H9 (cell line): ENCODE results near the gene TRAF3. TPM values are rescaled to one million over a fixed set of nuclear protein-coding genes. Genes with fewer than 3 reads are reported as not detected.
A peak's percentile ranks its signal among the peaks of the same experiment; 100 is the strongest.

ENCODE experiments used
- DNase-seq: peaks from one replicate; pipeline ENCODE4 v3.0.0-alpha.2; 2017
- H2AFZ ChIP-seq: one replicate; pipeline ENCODE4 v1.6.1; 2013; ENCODE audit warnings: mild to moderate bottlenecking, low read length, control low read depth, moderate library complexity
- H2AK5ac ChIP-seq: 2 replicates; pipeline ENCODE4 v1.6.1; 2013; ENCODE audit warnings: low read length, control low read depth, mixed read lengths; ENCODE audit not compliant: insufficient read length
- H2BK120ac ChIP-seq: one replicate; pipeline ENCODE4 v1.6.1; 2013; ENCODE audit warnings: low read depth, mild to moderate bottlenecking, low read length, control low read depth, inconsistent platforms; ENCODE audit not compliant: poor library complexity, severe bottlenecking
- H2BK12ac ChIP-seq: 2 replicates; pipeline ENCODE4 v1.6.1; 2013; ENCODE audit warnings: low read length, control low read depth, mixed read lengths, low read depth; ENCODE audit not compliant: insufficient read length
- H2BK15ac ChIP-seq: 2 replicates; pipeline ENCODE4 v1.6.1; 2013; ENCODE audit warnings: low read depth, low read length, control low read depth
- H2BK20ac ChIP-seq: one replicate; pipeline ENCODE4 v1.6.1; 2013; ENCODE audit warnings: low read depth, mild to moderate bottlenecking, low read length, control low read depth, inconsistent platforms; ENCODE audit not compliant: poor library complexity, severe bottlenecking
- H2BK5ac ChIP-seq: 2 replicates; pipeline ENCODE4 v1.6.1; 2013; ENCODE audit warnings: low read length, control low read depth, mixed read lengths; ENCODE audit not compliant: insufficient read length
- H3K14ac ChIP-seq: 2 replicates; pipeline ENCODE4 v1.6.1; 2013; ENCODE audit warnings: low read length, control low read depth; ENCODE audit not compliant: insufficient read depth
- H3K18ac ChIP-seq: 2 replicates; pipeline ENCODE4 v1.6.1; 2013; ENCODE audit warnings: low read depth, mild to moderate bottlenecking, mixed read lengths, low read length, control low read depth; ENCODE audit not compliant: insufficient read length
- H3K23ac ChIP-seq: 2 replicates; pipeline ENCODE4 v1.6.1; 2013; ENCODE audit warnings: low read length, control low read depth, mixed read lengths, low read depth; ENCODE audit not compliant: insufficient read length
- H3K23me2 ChIP-seq: 2 replicates; pipeline ENCODE4 v1.6.1; 2013; ENCODE audit warnings: low read depth, mild to moderate bottlenecking, mixed read lengths, low read length, control low read depth; ENCODE audit not compliant: insufficient read length, poor library complexity, severe bottlenecking
- H3K27ac ChIP-seq: 2 replicates; pipeline ENCODE4 v1.5.1; 2013; ENCODE audit warnings: low read length, control low read depth, mixed read lengths, low read depth; ENCODE audit not compliant: insufficient read length
- H3K27me3 ChIP-seq: 2 replicates; pipeline ENCODE4 v1.6.1; 2013; ENCODE audit warnings: low read length, control low read depth, inconsistent platforms; ENCODE audit not compliant: insufficient read depth
- H3K4ac ChIP-seq: 2 replicates; pipeline ENCODE4 v1.6.1; 2013; ENCODE audit warnings: low read depth, mild to moderate bottlenecking, control low read depth, inconsistent platforms, low read length, moderate library complexity
- H3K4me1 ChIP-seq: 2 replicates; pipeline ENCODE4 v1.6.1; 2013; ENCODE audit warnings: low read length, control low read depth, inconsistent platforms; ENCODE audit not compliant: insufficient read depth
- H3K4me2 ChIP-seq: 2 replicates; pipeline ENCODE4 v1.6.1; 2013; ENCODE audit warnings: low read length, control low read depth, mixed read lengths; ENCODE audit not compliant: insufficient read length, insufficient read depth
- H3K56ac ChIP-seq: 2 replicates; pipeline ENCODE4 v1.6.1; 2013; ENCODE audit warnings: low read depth, mild to moderate bottlenecking, mixed read lengths, low read length, control low read depth; ENCODE audit not compliant: insufficient read length
- H3K79me1 ChIP-seq: 2 replicates; pipeline ENCODE4 v1.6.1; 2013; ENCODE audit warnings: low read depth, mild to moderate bottlenecking, moderate library complexity, low read length, control low read depth, inconsistent platforms; ENCODE audit not compliant: insufficient read depth, poor library complexity, severe bottlenecking
- H3K79me2 ChIP-seq: 2 replicates; pipeline ENCODE4 v1.6.1; 2013; ENCODE audit warnings: low read length, control low read depth, inconsistent platforms; ENCODE audit not compliant: insufficient read depth
- H3K9ac ChIP-seq: 2 replicates; pipeline ENCODE4 v1.6.1; 2013; ENCODE audit warnings: low read length, control low read depth, mixed read lengths; ENCODE audit not compliant: insufficient read length; ENCODE audit errors: extremely low read depth
- H3K9me3 ChIP-seq: one replicate; pipeline ENCODE4 v1.6.1; 2013; ENCODE audit warnings: low read depth, low read length, inconsistent platforms; ENCODE audit not compliant: control insufficient read depth
- H3T11ph ChIP-seq: one replicate; pipeline ENCODE4 v1.6.1; 2013; ENCODE audit warnings: mild to moderate bottlenecking, low read length, control low read depth, inconsistent platforms
- H4K20me1 ChIP-seq: one replicate; pipeline ENCODE4 v1.6.1; 2013; ENCODE audit not compliant: control insufficient read depth, insufficient read length, insufficient read depth
- H4K5ac ChIP-seq: 2 replicates; pipeline ENCODE4 v1.6.1; 2013; ENCODE audit warnings: low read depth, mild to moderate bottlenecking, mixed read lengths, low read length, control low read depth; ENCODE audit not compliant: insufficient read length
- H4K8ac ChIP-seq: replicated peaks from 2 replicates; pipeline ENCODE4 v1.6.1; 2013; ENCODE audit warnings: low read length, control low read depth, mixed read lengths, low read depth; ENCODE audit not compliant: insufficient read length
- H4K91ac ChIP-seq: 2 replicates; pipeline ENCODE4 v1.6.1; 2013; ENCODE audit warnings: low read depth, mild to moderate bottlenecking, moderate library complexity, mixed read lengths, low read length, control low read depth; ENCODE audit not compliant: insufficient read length
- H3K27ac Mint-ChIP-seq, 3 experiments: 2 replicates in 2 of 3; 3 replicates in 1 of 3; pipeline ENCODE4 v1.8.0; 2020 to 2021; ENCODE audit warnings: mixed read lengths in 3 of 3, mild to moderate bottlenecking in 1 of 3, moderate library complexity in 1 of 3
- H3K27me3 Mint-ChIP-seq: 2 replicates; pipeline ENCODE4 v1.8.0; 2021; ENCODE audit warnings: low read depth, mild to moderate bottlenecking, moderate library complexity, mixed read lengths
- H3K36me3 Mint-ChIP-seq, 3 experiments: 2 replicates in 2 of 3; 3 replicates in 1 of 3; pipeline ENCODE4 v1.8.0; 2020 to 2021; ENCODE audit warnings: low read depth in 3 of 3, mixed read lengths in 3 of 3; ENCODE audit not compliant: insufficient read depth in 1 of 3
- H3K4me1 Mint-ChIP-seq, 2 experiments: 2 replicates each; pipeline ENCODE4 v1.8.0; 2020; ENCODE audit warnings: mixed read lengths in 2 of 2
- H3K4me3 Mint-ChIP-seq, 2 experiments: 2 replicates in 1 of 2; 3 replicates in 1 of 2; pipeline ENCODE4 v1.8.0; 2020 to 2021; ENCODE audit warnings: mild to moderate bottlenecking in 2 of 2, mixed read lengths in 2 of 2, moderate library complexity in 1 of 2
- H3K9me3 Mint-ChIP-seq, 2 experiments: 2 replicates in 1 of 2; 3 replicates in 1 of 2; pipeline ENCODE4 v1.8.0; 2020; ENCODE audit warnings: mild to moderate bottlenecking in 2 of 2, mixed read lengths in 2 of 2, moderate library complexity in 1 of 2
- WGBS: extraction: QIAGEN DNeasy Blood & Tissue Kit; methylation state at CpG from one replicate; pipeline ENCODE4 v1.1.7; 2013; ENCODE audit warnings: missing lambda C conversion rate, low lambda C conversion rate, mixed read lengths; ENCODE audit not compliant: insufficient read length; ENCODE audit errors: extremely low coverage; 5-methylcytosine and 5-hydroxymethylcytosine counted together
- total RNA-seq: library from RNA; stranded (reverse); gene quantifications from 2 replicates; pipeline ENCODE4 v1.2.1, GENCODE V29; 2021
- TF ChIP-seq, protein P1 (sequence below): fragments of 200-600 bp; sonication (generic); conservative IDR thresholded peaks from 3 replicates; pipeline ENCODE4 v1.8.0; 2021; ENCODE audit warnings: antibody characterized with exemption, mild to moderate bottlenecking

TRAF3 gene
- total RNA-seq, 1 experiment from 2014 or later = 9.6 TPM

DNA sequence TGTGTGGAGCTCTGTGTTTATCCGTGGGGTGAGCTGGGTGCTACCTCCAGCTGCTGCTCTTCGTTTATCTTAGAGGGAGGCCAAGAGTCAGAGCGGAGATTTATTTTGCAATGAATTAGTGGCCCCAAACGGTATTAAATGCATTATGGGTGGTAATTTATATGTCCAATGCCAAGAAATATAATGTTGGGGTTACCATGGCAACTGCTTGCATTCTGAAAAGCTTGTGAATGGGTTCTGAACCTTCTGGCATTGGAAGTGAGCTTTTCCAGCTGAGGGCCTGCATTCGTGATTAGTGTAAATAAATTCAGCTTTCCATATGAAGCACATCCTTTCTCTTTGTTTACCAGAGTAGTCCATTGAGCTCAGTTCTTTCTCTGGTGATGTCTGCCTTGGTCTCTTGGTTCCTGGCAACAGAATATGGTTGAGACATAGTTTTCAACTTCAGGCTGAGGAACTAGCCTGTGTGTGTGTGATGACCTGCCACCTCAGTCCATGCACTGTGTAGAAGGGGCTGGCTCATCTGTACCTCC is 51.8 kb downstream of the TRAF3 start:
- Histone ChIP-seq H3K79me1 (no peaks in the 10 kb centered on the region), H3K27me3 (no peaks in the 10 kb centered on the region), H3K23me2 (no peaks in the 10 kb centered on the region), H4K5ac (no peak overlapping the region), H2AFZ (no peak overlapping the region), H3K79me2 (peaks cover 2% of the 10 kb centered on the region; the same call in 1 of the 2 replicates), H2BK5ac (no peak overlapping the region), H3K9me3 (no peaks in the 10 kb centered on the region), H4K8ac (no peak overlapping the region), H3K18ac (no peak overlapping the region), H3T11ph (no peak overlapping the region), H3K23ac (no peak overlapping the region), H3K56ac (no peak overlapping the region), H2BK120ac (no peak overlapping the region), H3K4ac (no peak overlapping the region), H2BK20ac (no peak overlapping the region), H3K14ac (0 out of 2 replicates have a peak overlapping the region, but pooled peaks have one; percentile 50), H2BK12ac (no peak overlapping the region), H3K9ac (no peak overlapping the region), H4K20me1 (no peaks in the 10 kb centered on the region), H2BK15ac (no peak overlapping the region), H3K4me1 (peaks cover 13% of the 10 kb centered on the region), H3K27ac (no peak overlapping the region), H3K4me2 (no peak overlapping the region), H4K91ac (no peak overlapping the region), H2AK5ac (no peak overlapping the region)
- Mint-ChIP-seq H3K9me3 (no peaks in the 10 kb centered on the region), H3K4me3 (no peak overlapping the region), H3K27me3 (no peaks in the 10 kb centered on the region), H3K36me3 (no peaks in the 10 kb centered on the region), H3K4me1 (peaks cover 65 to 66% of the 10 kb centered on the region in 2 experiments), H3K27ac (peak overlapping the region in 2 of 3 experiments; percentile 38 to 91; a peak in 4 of 7 replicates)
- no peak for DNase-seq
- TF ChIP-seq, protein P1, sequence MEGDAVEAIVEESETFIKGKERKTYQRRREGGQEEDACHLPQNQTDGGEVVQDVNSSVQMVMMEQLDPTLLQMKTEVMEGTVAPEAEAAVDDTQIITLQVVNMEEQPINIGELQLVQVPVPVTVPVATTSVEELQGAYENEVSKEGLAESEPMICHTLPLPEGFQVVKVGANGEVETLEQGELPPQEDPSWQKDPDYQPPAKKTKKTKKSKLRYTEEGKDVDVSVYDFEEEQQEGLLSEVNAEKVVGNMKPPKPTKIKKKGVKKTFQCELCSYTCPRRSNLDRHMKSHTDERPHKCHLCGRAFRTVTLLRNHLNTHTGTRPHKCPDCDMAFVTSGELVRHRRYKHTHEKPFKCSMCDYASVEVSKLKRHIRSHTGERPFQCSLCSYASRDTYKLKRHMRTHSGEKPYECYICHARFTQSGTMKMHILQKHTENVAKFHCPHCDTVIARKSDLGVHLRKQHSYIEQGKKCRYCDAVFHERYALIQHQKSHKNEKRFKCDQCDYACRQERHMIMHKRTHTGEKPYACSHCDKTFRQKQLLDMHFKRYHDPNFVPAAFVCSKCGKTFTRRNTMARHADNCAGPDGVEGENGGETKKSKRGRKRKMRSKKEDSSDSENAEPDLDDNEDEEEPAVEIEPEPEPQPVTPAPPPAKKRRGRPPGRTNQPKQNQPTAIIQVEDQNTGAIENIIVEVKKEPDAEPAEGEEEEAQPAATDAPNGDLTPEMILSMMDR = no peak
- WGBS = no CpG with 5 or more reads among the region's 5 CpGs
